HEK293 (cell line): ENCODE data around the gene CRB2.
A peak's percentile ranks its signal among the peaks of the same experiment; 100 is the strongest.

Source experiments
- CTCF ChIA-PET: fragments of 350-600 bp; formaldehyde crosslinking; extraction: SDS; loops from one replicate; lab custom pipeline; 2021; ENCODE audit warnings: antibody characterized with exemption; lab: Yijun Ruan, JAX
- POLR2A ChIA-PET: fragments of 300-600 bp; formaldehyde crosslinking; extraction: SDS; loops from one replicate; lab custom pipeline; 2020; ENCODE audit warnings: antibody characterized with exemption, inconsistent platforms; lab: Yijun Ruan, JAX
- H3K27ac ChIP-seq: fragments of 200-500 bp; sonication (Bioruptor generic); 2 replicates; pipeline ENCODE4 v1.5.1; 2014; ENCODE audit warnings: low read depth, low read length, control low read depth, inconsistent platforms; ENCODE audit errors: extremely low read depth
- H3K36me3 ChIP-seq, 2 experiments: fragments of 200-500 bp in 1 of 2; sonication (Bioruptor generic) in 1 of 2; 1 replicate in 1 of 2; 2 replicates in 1 of 2; pipeline ENCODE4 v1.5.1; 2014 to 2017; ENCODE audit warnings: inconsistent platforms in 2 of 2, low read length in 2 of 2; ENCODE audit not compliant: control insufficient read depth in 2 of 2, insufficient read depth in 1 of 2
- H3K4me1 ChIP-seq: fragments of 200-500 bp; sonication (Bioruptor generic); 2 replicates; pipeline ENCODE4 v1.5.1; 2014; ENCODE audit warnings: mild to moderate bottlenecking, low read length, inconsistent platforms; ENCODE audit not compliant: control insufficient read depth, insufficient read depth
- H3K4me3 ChIP-seq: 2 replicates; pipeline ENCODE4 v1.5.1; 2011; ENCODE audit warnings: low read depth, mild to moderate bottlenecking, control low read depth, low read length, moderate library complexity
- H3K9me3 ChIP-seq: fragments of 200-500 bp; sonication (Bioruptor generic); 2 replicates; pipeline ENCODE4 v1.5.1; 2014; ENCODE audit warnings: low read depth, low read length, inconsistent platforms; ENCODE audit not compliant: control insufficient read depth, insufficient read depth
- GLI2 ChIP-seq: fragments of 450-650 bp; formaldehyde crosslinking; IDR thresholded peaks from 2 replicates; pipeline ENCODE4; 2017; ENCODE audit warnings: missing biosample characterization, missing genetic modification characterization, low read depth, borderline replicate concordance
- GLIS1 ChIP-seq: fragments of 450-650 bp; formaldehyde crosslinking; IDR thresholded peaks from 2 replicates; pipeline ENCODE4 v1.5.1; 2016; ENCODE audit warnings: missing biosample characterization, missing genetic modification characterization
- HOXA7 ChIP-seq: sonication (generic); formaldehyde crosslinking; IDR thresholded peaks from 2 replicates; pipeline ENCODE4 v1.8.1; 2022; ENCODE audit warnings: missing genetic modification reagents, borderline replicate concordance
- HOXC10 ChIP-seq: sonication (generic); formaldehyde crosslinking; IDR thresholded peaks from 2 replicates; pipeline ENCODE4 v1.8.1; 2023; ENCODE audit warnings: mild to moderate bottlenecking, missing genetic modification reagents
- KLF10 ChIP-seq: fragments of 450-650 bp; IDR thresholded peaks from 2 replicates; pipeline ENCODE4 v1.5.1; 2018; ENCODE audit warnings: missing biosample characterization, mild to moderate bottlenecking, missing genetic modification characterization
- KLF8 ChIP-seq: fragments of 450-650 bp; formaldehyde crosslinking; IDR thresholded peaks from 2 replicates; pipeline ENCODE4 v1.5.1; 2016; ENCODE audit warnings: missing biosample characterization, missing genetic modification characterization
- OSR2 ChIP-seq: fragments of 450-650 bp; formaldehyde crosslinking; IDR thresholded peaks from 2 replicates; pipeline ENCODE4 v1.5.1; 2016; ENCODE audit warnings: missing biosample characterization, missing genetic modification characterization
- PRDM1 ChIP-seq: fragments of 450-650 bp; formaldehyde crosslinking; IDR thresholded peaks from 2 replicates; pipeline ENCODE4; 2016; ENCODE audit warnings: missing biosample characterization, missing genetic modification characterization
- ZFP37 ChIP-seq: fragments of 450-650 bp; formaldehyde crosslinking; IDR thresholded peaks from 2 replicates; pipeline ENCODE4 v1.5.1; 2016; ENCODE audit warnings: missing biosample characterization, missing genetic modification characterization
- ZNF10 ChIP-seq: fragments of 450-650 bp; formaldehyde crosslinking; IDR thresholded peaks from 2 replicates; pipeline ENCODE4 v1.5.1; 2017; ENCODE audit warnings: missing biosample characterization, missing genetic modification characterization
- ZNF140 ChIP-seq: fragments of 450-650 bp; formaldehyde crosslinking; IDR thresholded peaks from 2 replicates; pipeline ENCODE4 v1.5.1; 2016; ENCODE audit warnings: missing biosample characterization, missing genetic modification characterization
- ZNF16 ChIP-seq: fragments of 450-650 bp; formaldehyde crosslinking; IDR thresholded peaks from 2 replicates; pipeline ENCODE4 v1.5.1; 2016; ENCODE audit warnings: low read depth, missing biosample characterization, missing genetic modification characterization
- ZNF221 ChIP-seq: fragments of 450-650 bp; formaldehyde crosslinking; IDR thresholded peaks from 2 replicates; pipeline ENCODE4 v1.5.1; 2017; ENCODE audit warnings: missing biosample characterization, missing genetic modification characterization, borderline replicate concordance
- ZNF366 ChIP-seq: fragments of 450-650 bp; formaldehyde crosslinking; conservative IDR thresholded peaks from 2 replicates; pipeline ENCODE4 v1.5.1; 2016; ENCODE audit warnings: missing biosample characterization, missing genetic modification characterization
- ZNF544 ChIP-seq: fragments of 450-650 bp; formaldehyde crosslinking; IDR thresholded peaks from 2 replicates; pipeline ENCODE4 v1.5.0; 2017; ENCODE audit warnings: missing biosample characterization, missing genetic modification characterization
- ZNF585B ChIP-seq: fragments of 450-650 bp; formaldehyde crosslinking; IDR thresholded peaks from 2 replicates; pipeline ENCODE4 v1.5.1; 2016; ENCODE audit warnings: missing biosample characterization, missing genetic modification characterization
- ZNF707 ChIP-seq: fragments of 450-650 bp; formaldehyde crosslinking; IDR thresholded peaks from 2 replicates; pipeline ENCODE4 v1.5.1; 2016; ENCODE audit warnings: missing biosample characterization, missing genetic modification characterization
- ZNF777 ChIP-seq: fragments of 450-650 bp; formaldehyde crosslinking; IDR thresholded peaks from 2 replicates; pipeline ENCODE4 v1.5.1; 2017; ENCODE audit warnings: missing biosample characterization, missing genetic modification characterization, borderline replicate concordance
- TF ChIP-seq, protein P1 (sequence below): fragments of 450-650 bp; formaldehyde crosslinking; IDR thresholded peaks from 2 replicates; pipeline ENCODE4 v1.5.1; 2016; ENCODE audit warnings: missing biosample characterization, missing genetic modification characterization, borderline replicate concordance
- TF ChIP-seq, protein P2 (sequence below): fragments of 450-650 bp; formaldehyde crosslinking; IDR thresholded peaks from 2 replicates; pipeline ENCODE4 v1.5.1; 2016; ENCODE audit warnings: missing biosample characterization, missing genetic modification characterization
- TF ChIP-seq, protein P3 (sequence below): fragments of 450-650 bp; formaldehyde crosslinking; IDR thresholded peaks from 2 replicates; pipeline ENCODE4 v1.5.1; 2016; ENCODE audit warnings: missing biosample characterization, missing genetic modification characterization
- TF ChIP-seq, protein P4 (sequence below): fragments of 450-650 bp; formaldehyde crosslinking; IDR thresholded peaks from 2 replicates; pipeline ENCODE4 v1.5.1; 2017; ENCODE audit warnings: missing biosample characterization, missing genetic modification characterization

Gene CRB2

DNA sequence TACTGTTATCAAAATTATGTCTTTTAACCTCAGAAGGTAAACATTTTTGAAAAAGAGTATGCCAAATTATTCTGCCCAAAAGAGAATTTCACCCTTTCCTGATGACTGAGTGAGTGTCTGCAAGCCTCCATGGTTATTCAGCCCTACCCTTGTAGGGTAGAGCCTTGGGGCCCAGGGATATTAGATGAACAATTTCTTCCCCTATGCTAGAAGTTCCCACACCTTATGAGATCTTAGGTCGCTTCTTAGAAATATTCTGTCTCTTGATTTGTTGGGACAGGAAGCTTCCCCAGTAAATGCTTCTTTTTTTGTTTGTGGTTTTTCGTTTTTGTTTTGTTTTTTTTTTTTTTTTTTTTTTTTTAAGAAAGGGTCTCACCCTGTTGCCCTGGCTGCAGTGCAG is 3.1 kb downstream of the CRB2 start:
- CTCF ChIA-PET, result interaction anchor here (0.6 to 2.8 kb wide), 3 partner anchors 9 to 41 kb away, joined by 3 to 17 read pairs (median 13); no protein-coding TSS in a partner anchor
- TF ChIP-seq GLI2 (tag by site-specific recombination) (no peak), ZNF777 (tag by site-specific recombination) (no peak), HOXC10 (no peak), ZNF544 (tag by site-specific recombination) (no peak), OSR2 (tag by site-specific recombination) (no peak), PRDM1 (tag by site-specific recombination) (no peak), KLF10 (tag by site-specific recombination) (no peak), ZNF366 (tag by site-specific recombination) (no peak), ZFP37 (tag by site-specific recombination) (no peak), HOXA7 (CRISPR knock-in tag) (no peak), KLF8 (no peak), ZNF16 (tag by site-specific recombination) (no peak), ZNF585B (no peak)
- TF ChIP-seq, protein P1, sequence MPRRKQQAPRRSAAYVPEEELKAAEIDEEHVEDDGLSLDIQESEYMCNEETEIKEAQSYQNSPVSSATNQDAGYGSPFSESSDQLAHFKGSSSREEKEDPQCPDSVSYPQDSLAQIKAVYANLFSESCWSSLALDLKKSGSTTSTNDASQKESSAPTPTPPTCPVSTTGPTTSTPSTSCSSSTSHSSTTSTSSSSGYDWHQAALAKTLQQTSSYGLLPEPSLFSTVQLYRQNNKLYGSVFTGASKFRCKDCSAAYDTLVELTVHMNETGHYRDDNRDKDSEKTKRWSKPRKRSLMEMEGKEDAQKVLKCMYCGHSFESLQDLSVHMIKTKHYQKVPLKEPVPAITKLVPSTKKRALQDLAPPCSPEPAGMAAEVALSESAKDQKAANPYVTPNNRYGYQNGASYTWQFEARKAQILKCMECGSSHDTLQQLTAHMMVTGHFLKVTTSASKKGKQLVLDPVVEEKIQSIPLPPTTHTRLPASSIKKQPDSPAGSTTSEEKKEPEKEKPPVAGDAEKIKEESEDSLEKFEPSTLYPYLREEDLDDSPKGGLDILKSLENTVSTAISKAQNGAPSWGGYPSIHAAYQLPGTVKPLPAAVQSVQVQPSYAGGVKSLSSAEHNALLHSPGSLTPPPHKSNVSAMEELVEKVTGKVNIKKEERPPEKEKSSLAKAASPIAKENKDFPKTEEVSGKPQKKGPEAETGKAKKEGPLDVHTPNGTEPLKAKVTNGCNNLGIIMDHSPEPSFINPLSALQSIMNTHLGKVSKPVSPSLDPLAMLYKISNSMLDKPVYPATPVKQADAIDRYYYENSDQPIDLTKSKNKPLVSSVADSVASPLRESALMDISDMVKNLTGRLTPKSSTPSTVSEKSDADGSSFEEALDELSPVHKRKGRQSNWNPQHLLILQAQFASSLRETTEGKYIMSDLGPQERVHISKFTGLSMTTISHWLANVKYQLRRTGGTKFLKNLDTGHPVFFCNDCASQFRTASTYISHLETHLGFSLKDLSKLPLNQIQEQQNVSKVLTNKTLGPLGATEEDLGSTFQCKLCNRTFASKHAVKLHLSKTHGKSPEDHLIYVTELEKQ, result no peak
- TF ChIP-seq, protein P2, sequence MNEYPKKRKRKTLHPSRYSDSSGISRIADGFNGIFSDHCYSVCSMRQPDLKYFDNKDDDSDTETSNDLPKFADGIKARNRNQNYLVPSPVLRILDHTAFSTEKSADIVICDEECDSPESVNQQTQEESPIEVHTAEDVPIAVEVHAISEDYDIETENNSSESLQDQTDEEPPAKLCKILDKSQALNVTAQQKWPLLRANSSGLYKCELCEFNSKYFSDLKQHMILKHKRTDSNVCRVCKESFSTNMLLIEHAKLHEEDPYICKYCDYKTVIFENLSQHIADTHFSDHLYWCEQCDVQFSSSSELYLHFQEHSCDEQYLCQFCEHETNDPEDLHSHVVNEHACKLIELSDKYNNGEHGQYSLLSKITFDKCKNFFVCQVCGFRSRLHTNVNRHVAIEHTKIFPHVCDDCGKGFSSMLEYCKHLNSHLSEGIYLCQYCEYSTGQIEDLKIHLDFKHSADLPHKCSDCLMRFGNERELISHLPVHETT (tag by site-specific recombination), result no peak
- no peaks in the 10 kb centered on the region for H3K4me1 ChIP-seq

DNA sequence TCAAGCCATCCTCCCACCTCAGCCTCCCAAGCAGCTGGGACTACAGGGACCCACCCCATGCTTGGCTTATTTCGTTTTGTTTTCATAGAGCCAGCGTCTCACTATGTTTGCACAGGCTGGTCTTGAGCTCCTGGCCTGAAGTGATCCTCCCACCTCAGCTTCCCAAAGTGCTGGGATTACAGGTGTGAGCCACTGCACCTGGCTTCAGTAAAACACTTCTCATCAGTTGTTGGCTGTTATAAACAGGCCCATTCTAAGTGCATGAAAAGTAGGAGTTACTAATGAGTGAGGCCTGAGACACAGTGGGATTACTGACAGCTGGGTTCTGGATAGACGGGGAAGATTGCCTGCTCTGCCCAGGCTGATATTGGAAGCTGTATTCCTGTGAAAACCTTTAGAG is 3.5 kb downstream of the CRB2 start:
- Histone ChIP-seq H3K4me3 (no peak overlapping the region), H3K9me3 (no peaks in the 10 kb centered on the region), H3K4me1 (no peaks in the 10 kb centered on the region), H3K27ac (no peak overlapping the region), H3K36me3 (no peaks in the 10 kb centered on the region)
- TF ChIP-seq GLIS1 (tag by site-specific recombination), result peak; percentile 20; the same call in 1 of the 2 replicates
- TF ChIP-seq ZNF140, result no peak
- TF ChIP-seq, protein P3, sequence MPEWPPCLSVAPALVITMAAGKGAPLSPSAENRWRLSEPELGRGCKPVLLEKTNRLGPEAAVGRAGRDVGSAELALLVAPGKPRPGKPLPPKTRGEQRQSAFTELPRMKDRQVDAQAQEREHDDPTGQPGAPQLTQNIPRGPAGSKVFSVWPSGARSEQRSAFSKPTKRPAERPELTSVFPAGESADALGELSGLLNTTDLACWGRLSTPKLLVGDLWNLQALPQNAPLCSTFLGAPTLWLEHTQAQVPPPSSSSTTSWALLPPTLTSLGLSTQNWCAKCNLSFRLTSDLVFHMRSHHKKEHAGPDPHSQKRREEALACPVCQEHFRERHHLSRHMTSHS, result no peak
- TF ChIP-seq ZNF707 (tag by site-specific recombination), result no peak
- TF ChIP-seq ZNF221 (tag by site-specific recombination), result no peak
- TF ChIP-seq, protein P4, sequence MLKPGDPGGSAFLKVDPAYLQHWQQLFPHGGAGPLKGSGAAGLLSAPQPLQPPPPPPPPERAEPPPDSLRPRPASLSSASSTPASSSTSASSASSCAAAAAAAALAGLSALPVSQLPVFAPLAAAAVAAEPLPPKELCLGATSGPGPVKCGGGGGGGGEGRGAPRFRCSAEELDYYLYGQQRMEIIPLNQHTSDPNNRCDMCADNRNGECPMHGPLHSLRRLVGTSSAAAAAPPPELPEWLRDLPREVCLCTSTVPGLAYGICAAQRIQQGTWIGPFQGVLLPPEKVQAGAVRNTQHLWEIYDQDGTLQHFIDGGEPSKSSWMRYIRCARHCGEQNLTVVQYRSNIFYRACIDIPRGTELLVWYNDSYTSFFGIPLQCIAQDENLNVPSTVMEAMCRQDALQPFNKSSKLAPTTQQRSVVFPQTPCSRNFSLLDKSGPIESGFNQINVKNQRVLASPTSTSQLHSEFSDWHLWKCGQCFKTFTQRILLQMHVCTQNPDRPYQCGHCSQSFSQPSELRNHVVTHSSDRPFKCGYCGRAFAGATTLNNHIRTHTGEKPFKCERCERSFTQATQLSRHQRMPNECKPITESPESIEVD, result no peak
- no peak for TF ChIP-seq ZNF10 (tag by site-specific recombination)
- ChIA-PET CTCF (interaction anchor here (0.8 to 2.8 kb wide), 3 partner anchors 10 to 90 kb away, joined by 3 to 17 read pairs (median 13); no protein-coding TSS in a partner anchor), POLR2A (no interaction called here)

More for the DNA sequence above, 3.1 kb downstream of the CRB2 start:
- no peak overlapping the region for H3K27ac ChIP-seq
- H3K4me3 ChIP-seq, result no peak overlapping the region
- H3K9me3 ChIP-seq, result no peaks in the 10 kb centered on the region
- H3K36me3 ChIP-seq, result no peaks in the 10 kb centered on the region
- POLR2A ChIA-PET, result no interaction called here
